Stimulated activated CD8-positive, alpha-beta memory T cell treated with anti-CD3 and anti-CD28 coated beads, Interleukin-12 subunit alpha, Interleukin-12 subunit beta, amount 100 ng/mL, for 4 hours (primary cell): ENCODE results near the gene KCNIP1.
A peak's percentile ranks its signal among the peaks of the same experiment; 100 is the strongest.

Experiments used
- DNase-seq: peaks from one replicate; pipeline ENCODE4 v3.0.0-alpha.2; 2020; ENCODE audit warnings: low read depth

KCNIP1 gene

GRCh38 chr5:170629566-170630175, 125.9 kb downstream of the KCNIP1 start:
- no peak for DNase-seq

GRCh38 chr5:170630226-170630625, 126.4 kb downstream of the KCNIP1 start:
- DNase-seq, result no peak

GRCh38 chr5:170630711-170631141, 126.9 kb downstream of the KCNIP1 start:
- DNase-seq, result no peak

- DNase-seq, result no peak
Measured at GRCh38 chr5:170631466-170632195, 127.8 kb downstream of the KCNIP1 start.

GRCh38 chr5:170632266-170632984, 128.6 kb downstream of the KCNIP1 start:
- DNase-seq, result no peak

GRCh38 chr5:170632985-170633234, 129.1 kb downstream of the KCNIP1 start:
- peak; percentile 14 for DNase-seq

- DNase-seq, result no peak
Measured at GRCh38 chr5:170633235-170634081, 129.6 kb downstream of the KCNIP1 start.

- DNase-seq, result no peak
Measured at GRCh38 chr5:170634256-170634990, 130.6 kb downstream of the KCNIP1 start.

GRCh38 chr5:170635706-170636105, 131.9 kb downstream of the KCNIP1 start:
- DNase-seq, result no peak

- no peak for DNase-seq
Measured at GRCh38 chr5:170636206-170636605, 132.4 kb downstream of the KCNIP1 start.

GRCh38 chr5:170636801-170637477, 133.1 kb downstream of the KCNIP1 start:
- no peak for DNase-seq

- no peak for DNase-seq
Measured at GRCh38 chr5:170638051-170638450, 134.2 kb downstream of the KCNIP1 start.

GRCh38 chr5:170638454-170639220, 134.8 kb downstream of the KCNIP1 start:
- peak; percentile 19 for DNase-seq

- no peak for DNase-seq
Measured at GRCh38 chr5:170639221-170639925, 135.6 kb downstream of the KCNIP1 start.

GRCh38 chr5:170640731-170641588, 137.1 kb downstream of the KCNIP1 start:
- DNase-seq, result no peak

- no peak for DNase-seq
Measured at GRCh38 chr5:170641589-170642031, 137.8 kb downstream of the KCNIP1 start.

- no peak for DNase-seq
Measured at GRCh38 chr5:170642066-170642735, 138.4 kb downstream of the KCNIP1 start.
